Breast epithelium (tissue), 4 donors: ENCODE data around the gene SFTA2. TPM values are rescaled to one million over a fixed set of nuclear protein-coding genes. Genes with fewer than 3 reads are reported as not detected.
"Not testable (repeated sequence)": the region's sequence is repeated elsewhere in the genome, so short reads cannot be mapped to it uniquely, and the experiment has no call there.

Experiments
- DNase-seq, 2 donors: peaks; one replicate each; pipeline ENCODE4 v3.0.0-alpha.2; 2019; ENCODE audit warnings: low spot score in 2 of 2
- H3K27ac ChIP-seq, 2 donors: fragments of 200-600 bp; sonication (generic) in 1 of 2; one replicate each; pipeline ENCODE4 v1.5.1; 2016 to 2019; ENCODE audit warnings: mild to moderate bottlenecking in 1 of 2
- H3K27me3 ChIP-seq, 2 donors: fragments of 200-600 bp; sonication (generic) in 1 of 2; one replicate each; pipeline versions ENCODE4 v1.5.1 to v1.6.0; 2017 to 2019; ENCODE audit warnings: control low read depth in 1 of 2, mild to moderate bottlenecking in 1 of 2
- H3K36me3 ChIP-seq: fragments of 200-600 bp; one replicate; pipeline ENCODE4 v1.5.1; 2019
- H3K4me1 ChIP-seq, 2 donors: fragments of 200-600 bp; sonication (generic); one replicate each; pipeline ENCODE4 v1.5.1; 2016 to 2019; ENCODE audit warnings: control low read depth in 1 of 2
- H3K4me3 ChIP-seq, 3 donors: fragments of 200-600 bp; sonication (generic); 1 replicate in 2 of 3; 2 replicates in 1 of 3; pipeline ENCODE4 v1.5.1; 2016 to 2019; ENCODE audit warnings: mild to moderate bottlenecking in 3 of 3, moderate library complexity in 2 of 3
- H3K9me3 ChIP-seq, 2 donors: fragments of 200-600 bp; sonication (generic) in 1 of 2; one replicate each; pipeline ENCODE4 v1.5.1; 2016 to 2019; ENCODE audit warnings: control low read depth in 1 of 2
- CTCF ChIP-seq, 3 donors: fragments of 450-650 bp; IDR thresholded peaks; one replicate each; pipeline ENCODE4 v1.5.1; 2016 to 2017; ENCODE audit warnings: antibody characterized with exemption in 3 of 3, mild to moderate bottlenecking in 3 of 3, moderate library complexity in 3 of 3
- POLR2A ChIP-seq: fragments of 450-650 bp; IDR thresholded peaks from one replicate; pipeline ENCODE4 v1.6.1; 2016; ENCODE audit warnings: antibody characterized with exemption, mild to moderate bottlenecking, moderate library complexity
- POLR2AphosphoS5 ChIP-seq, 3 donors: sonication (generic); formaldehyde crosslinking; IDR thresholded peaks; one replicate each; pipeline ENCODE4 v1.6.1; 2017; ENCODE audit warnings: antibody characterized with exemption in 3 of 3
- intact Hi-C: fragments of 100-400 bp; cut with DNase I; formaldehyde crosslinking; loops from one replicate; pipeline ENCODE4 v1.15.1; 2023; ENCODE audit warnings: low total_unique reads
- total RNA-seq, 3 donors: library from RNA; depleted of rRNA; stranded (reverse); fragments of >200 nt; gene quantifications; one replicate each; pipeline ENCODE4 v1.1.0, GENCODE V29; 2016

The SFTA2 gene
- total RNA-seq, 3 donors from 2014 or later: not detected

GRCh38 chr6:30970946-30971345 lies 39.0 kb upstream of the SFTA2 start:
- intact Hi-C loops: no loop called here
- H3K36me3 ChIP-seq: no peaks in the 10 kb centered on the region
- DNase-seq: no peak
- no peak overlapping the region for H3K27ac ChIP-seq
- no peaks in the 10 kb centered on the region for H3K4me1 ChIP-seq
- H3K9me3 ChIP-seq: no peaks in the 10 kb centered on the region
- no peak for TF ChIP-seq CTCF (IDR thresholded peaks at IDR 0.05)
- H3K27me3 ChIP-seq: no peaks in the 10 kb centered on the region
- no peak overlapping the region for H3K4me3 ChIP-seq

DNA sequence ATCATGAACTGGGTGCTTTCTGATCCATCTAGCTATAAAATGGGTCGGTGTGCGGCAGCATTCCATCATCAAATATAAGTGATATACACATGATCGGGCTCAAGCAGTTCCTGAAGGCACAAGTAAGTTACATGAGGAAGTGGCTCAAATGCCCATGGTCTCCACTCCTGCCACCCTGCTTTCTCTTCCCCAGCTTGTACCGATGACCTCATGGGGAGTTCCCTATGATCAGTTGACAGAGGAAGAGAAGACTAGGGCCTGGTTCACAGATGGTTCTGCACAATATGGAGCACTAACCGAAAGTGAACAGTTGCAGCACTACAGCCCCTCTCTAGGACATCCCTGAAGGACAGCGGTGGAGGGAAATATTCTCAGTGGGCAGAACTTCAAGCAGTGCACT lies 37.2 kb upstream of the SFTA2 start:
- DNase-seq, H3K9me3 ChIP-seq, intact Hi-C loops, H3K27ac ChIP-seq, H3K4me1 ChIP-seq, H3K4me3 ChIP-seq, H3K36me3 ChIP-seq, H3K27me3 ChIP-seq: not testable (repeated sequence)

GRCh38 chr6:30966154-30966553 lies 34.2 kb upstream of the SFTA2 start:
- TF ChIP-seq POLR2A (no peak), CTCF (IDR thresholded peaks at IDR 0.05) (no peak), POLR2AphosphoS5 (IDR thresholded peaks at IDR 0.05) (no peak)

DNA sequence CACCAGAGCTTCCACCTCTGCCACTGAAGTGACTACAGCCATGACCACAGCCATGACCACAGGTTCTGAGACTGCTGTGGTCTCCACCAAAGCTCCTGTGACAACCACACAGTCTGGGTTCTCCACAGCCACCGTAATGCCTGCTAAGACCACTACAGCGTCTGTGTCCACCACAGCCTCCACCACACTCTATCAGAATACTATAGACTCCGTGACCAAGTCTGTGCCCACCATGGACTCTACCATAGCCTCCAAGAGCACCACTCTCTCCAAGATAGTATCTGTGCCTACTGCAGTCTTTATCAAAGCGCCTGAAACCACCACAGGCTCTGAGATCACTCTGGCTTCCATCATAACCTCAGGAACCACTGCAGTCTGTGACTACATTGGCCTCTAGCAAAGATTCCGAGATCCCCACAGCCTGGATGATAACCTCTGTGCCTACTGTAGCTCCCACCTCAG lies 33.2 kb upstream of the SFTA2 start:
- TF ChIP-seq POLR2AphosphoS5 (IDR thresholded peaks at IDR 0.05) (no peak), CTCF (IDR thresholded peaks at IDR 0.05) (no peak), POLR2A (no peak)
- no peaks in the 10 kb centered on the region for H3K36me3 ChIP-seq
- no peaks in the 10 kb centered on the region for H3K9me3 ChIP-seq
- H3K4me1 ChIP-seq: no peaks in the 10 kb centered on the region
- no peak overlapping the region for H3K27ac ChIP-seq
- intact Hi-C loops: no loop called here
- DNase-seq: no peak
- no peak overlapping the region for H3K4me3 ChIP-seq
- H3K27me3 ChIP-seq: no peaks in the 10 kb centered on the region

More at GRCh38 chr6:30966154-30966553, 34.2 kb upstream of the SFTA2 start:
- no peak for DNase-seq
- intact Hi-C loops: no loop called here
- no peak overlapping the region for H3K27ac ChIP-seq
- no peaks in the 10 kb centered on the region for H3K9me3 ChIP-seq
- no peaks in the 10 kb centered on the region for H3K36me3 ChIP-seq
- H3K4me1 ChIP-seq: no peaks in the 10 kb centered on the region
- no peaks in the 10 kb centered on the region for H3K27me3 ChIP-seq
- H3K4me3 ChIP-seq: no peak overlapping the region

GRCh38 chr6:30964075-30964474 lies 32.1 kb upstream of the SFTA2 start:
- Histone ChIP-seq H3K4me1 (no peaks in the 10 kb centered on the region), H3K36me3 (no peaks in the 10 kb centered on the region), H3K27me3 (no peaks in the 10 kb centered on the region), H3K27ac (no peak overlapping the region), H3K9me3 (no peaks in the 10 kb centered on the region), H3K4me3 (no peak overlapping the region)
- intact Hi-C loops: no loop called here
- DNase-seq: no peak
- no peak for TF ChIP-seq CTCF (IDR thresholded peaks at IDR 0.05)
- no peak for TF ChIP-seq POLR2AphosphoS5 (IDR thresholded peaks at IDR 0.05)
- TF ChIP-seq POLR2A: no peak

DNA sequence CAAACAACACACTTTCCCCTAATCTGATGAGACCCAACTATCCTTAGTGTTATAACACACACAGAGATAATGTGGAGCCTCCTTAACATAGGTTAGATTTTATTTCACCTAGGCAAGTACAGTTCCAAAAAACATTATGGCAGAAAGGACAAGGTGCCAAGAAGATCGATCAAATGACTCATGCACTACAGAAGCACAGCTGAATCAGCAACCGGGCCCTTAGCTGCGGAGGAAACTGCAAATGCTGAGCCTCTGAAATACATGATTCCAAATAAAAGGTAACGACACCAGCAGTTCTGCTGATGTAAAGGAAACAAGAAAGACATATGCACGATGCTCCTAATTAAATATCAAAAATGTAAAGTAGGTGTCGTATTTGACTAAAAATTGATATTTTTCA lies 31.7 kb upstream of the SFTA2 start:
- Histone ChIP-seq H3K4me3 (no peak overlapping the region), H3K4me1 (no peaks in the 10 kb centered on the region), H3K27ac (no peak overlapping the region), H3K36me3 (no peaks in the 10 kb centered on the region), H3K27me3 (no peaks in the 10 kb centered on the region), H3K9me3 (no peaks in the 10 kb centered on the region)
- DNase-seq: no peak
- intact Hi-C loops: no loop called here
- TF ChIP-seq POLR2A (no peak), CTCF (IDR thresholded peaks at IDR 0.05) (no peak), POLR2AphosphoS5 (IDR thresholded peaks at IDR 0.05) (no peak)
